NCI-H2081 (cell line): Measurements from ENCODE around the gene B4GALT5.
"Not testable (repeated sequence)": the region's sequence is repeated elsewhere in the genome, so short reads cannot be mapped to it uniquely, and the experiment has no call there.

Source experiments
- DNase-seq, 2 experiments: peaks; one replicate each; lab custom pipeline; 2025; lab: John Stamatoyannopoulos, UW

The B4GALT5 gene

GRCh38 chr20:49679634-49680033, 34.0 kb downstream of the B4GALT5 start:
- DNase-seq: no peak

GRCh38 chr20:49677777-49678758, 35.6 kb downstream of the B4GALT5 start:
- no peak for DNase-seq

- DNase-seq: peak in 1 of 2 experiments; percentile 40
Measured at GRCh38 chr20:49676581-49677291, 36.9 kb downstream of the B4GALT5 start.

- no peak for DNase-seq
Measured at GRCh38 chr20:49675368-49676151, 38.1 kb downstream of the B4GALT5 start.

GRCh38 chr20:49674383-49675352, 39.0 kb downstream of the B4GALT5 start:
- DNase-seq: no peak

- DNase-seq: no peak
Measured at GRCh38 chr20:49672096-49672664, 41.5 kb downstream of the B4GALT5 start.

- DNase-seq: no peak
Measured at GRCh38 chr20:49671433-49671832, 42.2 kb downstream of the B4GALT5 start.

GRCh38 chr20:49669601-49670189, 44.0 kb downstream of the B4GALT5 start:
- DNase-seq: no peak

GRCh38 chr20:49668878-49669195, 44.8 kb downstream of the B4GALT5 start:
- DNase-seq: not testable (repeated sequence)

- DNase-seq: no peak
Measured at GRCh38 chr20:49668181-49668877, 45.3 kb downstream of the B4GALT5 start.

- no peak for DNase-seq
Measured at GRCh38 chr20:49666911-49667310, 46.8 kb downstream of the B4GALT5 start.

DNA sequence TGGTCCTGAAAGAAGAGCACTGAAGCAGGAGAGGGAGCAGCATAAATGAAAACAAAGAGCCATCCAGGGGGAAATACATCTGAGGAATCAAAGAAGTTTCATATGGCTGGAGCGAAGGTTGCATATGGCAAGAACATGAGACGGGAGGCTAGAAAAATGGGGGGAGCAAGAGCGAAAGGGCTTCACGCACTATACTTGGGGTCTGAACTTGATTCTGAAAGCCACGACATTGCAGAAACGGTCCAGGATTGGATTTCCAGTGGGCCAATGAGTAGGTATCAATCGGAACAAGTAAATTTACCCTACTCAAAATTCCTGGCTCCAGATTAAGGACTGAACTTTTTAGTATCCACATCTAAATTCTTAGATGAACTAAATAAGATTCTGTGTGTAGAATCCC, 47.9 kb downstream of the B4GALT5 start:
- no peak for DNase-seq

DNA sequence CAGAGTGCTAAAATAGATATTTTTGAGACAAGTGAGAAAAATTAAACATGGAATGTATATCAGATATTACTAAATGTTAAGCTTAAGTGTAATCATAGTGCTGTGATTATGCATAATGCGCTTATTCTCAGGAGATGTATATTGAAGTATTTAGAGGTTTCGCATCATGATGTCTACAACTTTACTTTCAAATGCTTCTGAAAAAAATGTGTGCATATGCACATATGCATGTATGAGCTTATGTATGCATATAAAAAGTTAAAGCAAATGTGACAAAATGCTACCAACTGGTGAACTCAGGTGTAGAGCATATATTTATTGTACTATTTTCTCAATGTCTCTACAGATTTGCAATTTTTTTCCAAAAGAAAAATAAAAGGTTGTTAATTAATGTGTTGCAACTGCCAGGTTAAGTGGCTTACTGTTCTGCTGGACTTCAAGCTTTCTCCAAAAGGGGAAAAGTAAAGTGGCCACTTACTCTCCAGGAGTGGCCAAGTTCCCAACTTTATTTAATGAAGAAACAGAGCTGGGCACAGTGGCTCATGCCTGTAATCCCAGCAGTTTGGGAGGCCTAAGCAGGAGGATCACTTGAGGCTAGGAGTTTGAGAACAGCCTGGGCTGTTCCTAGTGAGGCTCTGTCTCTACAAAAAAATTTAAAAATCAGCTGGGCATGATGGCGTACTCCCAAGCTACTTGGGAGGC, 48.9 kb downstream of the B4GALT5 start:
- DNase-seq: no peak

DNA sequence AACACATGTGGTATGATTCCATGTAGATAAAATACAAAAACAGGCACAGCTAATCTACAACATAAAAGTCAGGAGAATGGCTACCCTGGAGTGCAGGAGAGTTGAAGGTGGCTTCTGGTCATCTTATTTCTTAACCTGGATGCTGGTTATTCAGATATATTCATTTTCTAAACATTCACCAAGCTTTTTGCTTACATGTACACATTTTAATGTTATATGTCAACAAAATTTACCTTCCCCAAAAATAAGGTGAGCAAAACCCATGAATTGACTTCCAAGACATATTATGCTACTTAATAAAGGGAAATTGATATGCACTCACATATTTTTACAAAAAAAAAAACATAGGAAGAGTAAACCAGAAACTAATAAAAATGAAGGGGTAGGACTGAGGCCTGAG, 50.6 kb downstream of the B4GALT5 start:
- DNase-seq: no peak

- no peak for DNase-seq
Measured at GRCh38 chr20:49661560-49662329, 51.9 kb downstream of the B4GALT5 start.

- no peak for DNase-seq
Measured at GRCh38 chr20:49660912-49661311, 52.8 kb downstream of the B4GALT5 start.

- no peak for DNase-seq
Measured at GRCh38 chr20:49659056-49659455, 54.6 kb downstream of the B4GALT5 start.

GRCh38 chr20:49658508-49658907, 55.2 kb downstream of the B4GALT5 start:
- no peak for DNase-seq
